DND-41 (cell line): ENCODE data around the gene ELMO3.

Source experiments
- EZH2 ChIP-seq: IDR thresholded peaks from 3 replicates; pipeline ENCODE4 v1.6.1; 2012; ENCODE audit warnings: borderline replicate concordance, low read depth, mild to moderate bottlenecking, moderate library complexity, low read length, inconsistent platforms; ENCODE audit not compliant: severe bottlenecking
- TF ChIP-seq, protein P1 (sequence below): IDR thresholded peaks from 2 replicates; pipeline ENCODE4 v1.5.1; 2012; ENCODE audit warnings: borderline replicate concordance, low read length, moderate library complexity, mild to moderate bottlenecking; ENCODE audit not compliant: poor library complexity, severe bottlenecking; ENCODE audit errors: extremely low read depth

DNA sequence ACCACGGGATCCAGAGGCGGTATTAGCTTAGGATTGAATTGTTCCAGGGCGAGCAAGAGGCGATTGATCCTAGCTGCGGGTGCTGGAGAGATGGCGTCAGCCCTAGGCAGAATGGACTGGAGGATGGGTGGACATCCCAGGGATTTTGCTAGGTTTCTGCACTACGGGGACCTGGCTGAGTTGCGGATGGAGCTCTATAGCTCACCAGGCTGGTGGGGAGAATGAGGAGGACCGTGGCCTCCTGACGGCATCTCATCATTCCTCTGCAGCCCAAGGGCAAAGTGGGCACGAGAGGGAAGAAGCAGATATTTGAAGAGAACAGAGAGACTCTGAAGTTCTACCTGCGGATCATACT is 28.6 kb downstream of the ELMO3 start:
- TF ChIP-seq, protein P1, sequence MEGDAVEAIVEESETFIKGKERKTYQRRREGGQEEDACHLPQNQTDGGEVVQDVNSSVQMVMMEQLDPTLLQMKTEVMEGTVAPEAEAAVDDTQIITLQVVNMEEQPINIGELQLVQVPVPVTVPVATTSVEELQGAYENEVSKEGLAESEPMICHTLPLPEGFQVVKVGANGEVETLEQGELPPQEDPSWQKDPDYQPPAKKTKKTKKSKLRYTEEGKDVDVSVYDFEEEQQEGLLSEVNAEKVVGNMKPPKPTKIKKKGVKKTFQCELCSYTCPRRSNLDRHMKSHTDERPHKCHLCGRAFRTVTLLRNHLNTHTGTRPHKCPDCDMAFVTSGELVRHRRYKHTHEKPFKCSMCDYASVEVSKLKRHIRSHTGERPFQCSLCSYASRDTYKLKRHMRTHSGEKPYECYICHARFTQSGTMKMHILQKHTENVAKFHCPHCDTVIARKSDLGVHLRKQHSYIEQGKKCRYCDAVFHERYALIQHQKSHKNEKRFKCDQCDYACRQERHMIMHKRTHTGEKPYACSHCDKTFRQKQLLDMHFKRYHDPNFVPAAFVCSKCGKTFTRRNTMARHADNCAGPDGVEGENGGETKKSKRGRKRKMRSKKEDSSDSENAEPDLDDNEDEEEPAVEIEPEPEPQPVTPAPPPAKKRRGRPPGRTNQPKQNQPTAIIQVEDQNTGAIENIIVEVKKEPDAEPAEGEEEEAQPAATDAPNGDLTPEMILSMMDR = no peak
- TF ChIP-seq EZH2 = no peak
